Esophagus squamous epithelium (tissue), 5 donors: ENCODE results near the gene CCL5. TPM values are rescaled to one million over a fixed set of nuclear protein-coding genes. Genes with fewer than 3 reads are reported as not detected.

Source experiments
- DNase-seq: peaks from one replicate; lab custom pipeline; 2025; lab: John Stamatoyannopoulos, UW
- H3K27ac ChIP-seq, 4 donors: fragments of 200-600 bp; sonication (generic); one replicate each; pipeline ENCODE4 v1.5.1; 2016 to 2019; ENCODE audit warnings: mild to moderate bottlenecking in 1 of 4
- H3K27me3 ChIP-seq, 4 donors: fragments of 200-600 bp; sonication (generic); 1 replicate in 3 of 4; 2 replicates in 1 of 4; pipeline versions ENCODE4 v1.5.1 to v1.6.0; 2017 to 2021; ENCODE audit warnings: antibody characterized with exemption in 1 of 4
- H3K36me3 ChIP-seq, 3 donors: fragments of 200-600 bp; sonication (generic); one replicate each; pipeline ENCODE4 v1.5.1; 2016 to 2019
- H3K4me1 ChIP-seq, 3 donors: fragments of 200-600 bp; sonication (generic); one replicate each; pipeline ENCODE4 v1.5.1; 2017 to 2019
- H3K4me3 ChIP-seq, 4 donors: fragments of 200-600 bp; sonication (generic); 1 replicate in 3 of 4; 2 replicates in 1 of 4; pipeline ENCODE4 v1.5.1; 2016 to 2019; ENCODE audit warnings: mild to moderate bottlenecking in 2 of 4, moderate library complexity in 1 of 4
- H3K9me3 ChIP-seq, 3 donors: fragments of 200-600 bp; sonication (generic); one replicate each; pipeline ENCODE4 v1.5.1; 2016 to 2019
- POLR2A ChIP-seq, 4 donors: fragments of 450-650 bp; IDR thresholded peaks; one replicate each; pipeline ENCODE4 v1.6.1; 2017; ENCODE audit warnings: antibody characterized with exemption in 4 of 4, mild to moderate bottlenecking in 4 of 4, moderate library complexity in 3 of 4
- WGBS, 2 donors: methylation state at CpG; one replicate each; pipeline ENCODE4 v1.1.5; 2018; 5-methylcytosine and 5-hydroxymethylcytosine counted together
- intact Hi-C: fragments of 100-400 bp; cut with DNase I; formaldehyde crosslinking; loops from one replicate; pipeline ENCODE4 v1.15.0; 2022
- total RNA-seq, 4 donors: library from RNA; depleted of rRNA; stranded (reverse); fragments of >200 nt; gene quantifications; one replicate each; pipeline ENCODE4 v1.1.0, GENCODE V29; 2016
- TF ChIP-seq, protein P1 (sequence below), 6 experiments: fragments of 450-650 bp in 4 of 6; fragments of 200-600 bp in 2 of 6; sonication (generic) in 2 of 6; IDR thresholded peaks; one replicate each; pipeline ENCODE4 v1.5.1; 2016 to 2019; ENCODE audit warnings: antibody characterized with exemption in 6 of 6, mild to moderate bottlenecking in 4 of 6, moderate library complexity in 4 of 6
- donor health status: DM: yes; HTN: yes; CAD: no.

CCL5 gene
- total RNA-seq, 4 donors from 2014 or later: 1.5 to 25.2 (median 2.8) TPM

DNA sequence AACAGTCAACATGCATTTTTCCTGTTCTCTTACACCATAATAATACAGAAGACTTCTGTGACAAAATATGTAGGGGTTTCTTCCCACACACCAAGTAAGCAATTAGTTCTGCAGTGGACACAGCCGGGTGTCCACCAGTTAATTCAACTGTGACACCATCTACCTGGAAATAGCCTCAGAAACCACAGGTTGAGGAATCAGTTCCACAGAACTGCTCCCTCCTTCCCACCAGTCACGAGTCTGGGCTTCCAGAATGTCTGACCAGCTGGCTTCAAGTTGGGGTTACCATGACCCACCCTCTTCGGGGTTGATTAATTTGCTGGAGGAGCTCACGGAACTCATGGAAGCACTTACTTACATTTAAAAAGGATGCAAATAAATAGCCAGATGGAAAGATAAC lies 13.6 kb upstream of the CCL5 start:
- intact Hi-C loops: no loop called here
- Histone ChIP-seq H3K4me3 (no peak overlapping the region), H3K27ac (no peak overlapping the region), H3K9me3 (no peaks in the 10 kb centered on the region), H3K27me3 (no peaks in the 10 kb centered on the region), H3K4me1 (peaks cover 0 to 8% (median 0%) of the 10 kb centered on the region in 3 donors), H3K36me3 (no peaks in the 10 kb centered on the region)
- TF ChIP-seq, protein P1, sequence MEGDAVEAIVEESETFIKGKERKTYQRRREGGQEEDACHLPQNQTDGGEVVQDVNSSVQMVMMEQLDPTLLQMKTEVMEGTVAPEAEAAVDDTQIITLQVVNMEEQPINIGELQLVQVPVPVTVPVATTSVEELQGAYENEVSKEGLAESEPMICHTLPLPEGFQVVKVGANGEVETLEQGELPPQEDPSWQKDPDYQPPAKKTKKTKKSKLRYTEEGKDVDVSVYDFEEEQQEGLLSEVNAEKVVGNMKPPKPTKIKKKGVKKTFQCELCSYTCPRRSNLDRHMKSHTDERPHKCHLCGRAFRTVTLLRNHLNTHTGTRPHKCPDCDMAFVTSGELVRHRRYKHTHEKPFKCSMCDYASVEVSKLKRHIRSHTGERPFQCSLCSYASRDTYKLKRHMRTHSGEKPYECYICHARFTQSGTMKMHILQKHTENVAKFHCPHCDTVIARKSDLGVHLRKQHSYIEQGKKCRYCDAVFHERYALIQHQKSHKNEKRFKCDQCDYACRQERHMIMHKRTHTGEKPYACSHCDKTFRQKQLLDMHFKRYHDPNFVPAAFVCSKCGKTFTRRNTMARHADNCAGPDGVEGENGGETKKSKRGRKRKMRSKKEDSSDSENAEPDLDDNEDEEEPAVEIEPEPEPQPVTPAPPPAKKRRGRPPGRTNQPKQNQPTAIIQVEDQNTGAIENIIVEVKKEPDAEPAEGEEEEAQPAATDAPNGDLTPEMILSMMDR (IDR thresholded peaks at IDR 0.05): no peak
- TF ChIP-seq POLR2A (IDR thresholded peaks at IDR 0.05): no peak
- DNase-seq: no peak
- 92 to 96% methylated on average over 4 of the region's 4 CpGs for WGBS, 2 donors

DNA sequence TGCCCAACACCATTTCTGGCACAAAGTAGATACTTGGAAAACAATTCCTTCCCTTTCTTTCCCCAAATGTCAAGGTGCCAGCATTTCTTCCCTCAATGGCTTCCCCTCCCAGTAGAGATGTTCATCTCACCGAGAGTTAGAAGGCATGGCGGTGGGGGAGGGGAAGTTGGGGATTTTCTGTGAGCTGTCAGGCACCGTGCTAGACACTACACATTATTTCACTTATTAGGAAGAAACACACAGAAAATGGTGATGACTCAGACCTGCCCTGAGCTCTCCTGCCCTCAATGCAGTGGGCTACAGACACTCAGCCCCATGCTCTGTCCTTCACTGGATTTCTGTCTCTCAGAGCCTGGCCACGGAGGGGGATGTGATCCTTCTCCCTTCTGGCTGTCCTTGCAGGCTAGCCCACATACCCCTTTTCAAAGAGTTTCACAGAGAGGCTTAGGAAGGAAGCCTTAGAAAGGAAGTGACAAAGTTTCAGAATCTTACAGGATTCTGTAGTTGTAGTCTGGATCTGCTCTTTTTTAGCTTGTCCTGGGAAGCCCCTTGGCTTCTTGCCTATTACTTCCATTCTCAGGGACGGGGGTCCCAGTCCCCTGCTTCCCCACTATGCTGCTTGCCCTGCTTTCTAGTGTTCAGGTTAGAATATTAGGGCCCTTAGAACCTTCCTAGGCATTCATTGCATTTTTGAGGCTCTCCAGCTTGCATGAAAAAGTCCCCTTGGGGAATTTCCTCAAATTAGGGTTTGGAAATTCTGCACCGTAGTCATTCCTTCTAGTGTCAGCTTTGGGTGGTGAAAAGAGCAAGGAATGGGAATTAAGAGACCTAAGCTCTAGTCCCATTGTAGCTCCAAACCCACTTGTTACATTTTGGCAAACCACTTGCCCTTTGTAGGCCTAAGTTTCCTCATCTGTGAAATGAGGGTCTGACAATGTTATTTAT lies 12.2 kb upstream of the CCL5 start:
- intact Hi-C loops: no loop called here
- H3K27ac ChIP-seq: peak overlapping the region in 1 of 4 donors; percentile 3
- TF ChIP-seq POLR2A (IDR thresholded peaks at IDR 0.05): no peak
- TF ChIP-seq, protein P1 (IDR thresholded peaks at IDR 0.05): no peak
- no peak for DNase-seq
- no peaks in the 10 kb centered on the region for H3K9me3 ChIP-seq
- no peaks in the 10 kb centered on the region for H3K27me3 ChIP-seq
- H3K4me1 ChIP-seq: peaks cover 0 to 8% (median 0%) of the 10 kb centered on the region in 3 donors
- no peaks in the 10 kb centered on the region for H3K36me3 ChIP-seq
- no peak overlapping the region for H3K4me3 ChIP-seq
- 8 to 21% methylated on average over 5 to 6 of the region's 6 CpGs for WGBS, 2 donors

DNA sequence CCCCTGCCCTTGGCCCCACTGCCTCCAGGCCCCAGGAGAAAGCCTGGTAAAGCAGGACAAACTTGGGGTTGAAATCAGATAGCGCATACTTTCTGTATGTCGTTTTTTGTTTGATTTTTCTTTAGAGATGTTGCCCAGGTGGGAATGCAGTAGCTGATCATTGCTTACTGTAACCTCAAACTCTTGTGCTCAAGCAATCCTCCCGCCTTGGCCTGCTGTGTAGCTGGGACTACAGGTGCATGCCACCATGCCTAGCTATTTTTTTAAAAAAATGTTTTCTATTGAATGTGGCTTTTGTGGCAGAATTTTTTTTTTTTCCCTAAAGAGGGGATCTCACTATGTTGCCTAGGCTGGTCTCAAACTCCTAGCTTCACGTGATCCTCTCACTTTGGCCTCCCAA lies 11.1 kb upstream of the CCL5 start:
- DNase-seq: no peak
- no peak overlapping the region for H3K27ac ChIP-seq
- no peaks in the 10 kb centered on the region for H3K36me3 ChIP-seq
- H3K9me3 ChIP-seq: no peaks in the 10 kb centered on the region
- no peak overlapping the region for H3K4me3 ChIP-seq
- no peaks in the 10 kb centered on the region for H3K27me3 ChIP-seq
- TF ChIP-seq, protein P1 (IDR thresholded peaks at IDR 0.05): no peak
- TF ChIP-seq POLR2A (IDR thresholded peaks at IDR 0.05): no peak
- intact Hi-C loops: no loop called here
- 83 to 86% methylated on average over 4 of the region's 4 CpGs for WGBS, 2 donors
- H3K4me1 ChIP-seq: peaks cover 0 to 8% (median 0%) of the 10 kb centered on the region in 3 donors

DNA sequence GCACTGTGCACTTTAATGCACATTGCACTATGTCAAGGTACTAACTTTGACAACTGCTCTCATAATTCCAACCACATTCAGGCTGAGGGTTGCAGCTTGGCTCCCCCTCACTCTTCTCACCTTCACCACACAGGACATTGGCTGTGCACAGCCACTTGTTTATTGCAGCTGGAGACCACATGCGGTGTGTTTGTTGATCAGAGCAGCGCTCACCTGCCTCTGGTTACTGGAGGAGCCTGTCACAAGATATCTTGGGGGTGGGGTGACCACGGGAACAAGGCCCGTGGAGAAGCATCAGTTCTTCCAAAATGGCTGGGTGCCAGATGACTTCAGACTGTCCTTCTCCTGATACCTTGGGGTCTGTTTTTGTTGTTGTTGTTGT lies 10.6 kb upstream of the CCL5 start:
- WGBS, 2 donors: 65 to 68% methylated on average over 3 to 4 of the region's 4 CpGs

More for the DNA sequence above, 10.6 kb upstream of the CCL5 start:
- Histone ChIP-seq H3K4me3 (no peak overlapping the region), H3K36me3 (no peaks in the 10 kb centered on the region), H3K9me3 (no peaks in the 10 kb centered on the region), H3K27me3 (no peaks in the 10 kb centered on the region), H3K27ac (no peak overlapping the region), H3K4me1 (peaks cover 0 to 8% (median 0%) of the 10 kb centered on the region in 3 donors)
- DNase-seq: no peak
- intact Hi-C loops: no loop called here
- TF ChIP-seq POLR2A (IDR thresholded peaks at IDR 0.05): no peak
- TF ChIP-seq, protein P1 (IDR thresholded peaks at IDR 0.05): no peak
